Neural progenitor cell (in vitro differentiated cells): Measurements from ENCODE around the gene HIP1R. TPM values are rescaled to one million over a fixed set of nuclear protein-coding genes. Genes with fewer than 3 reads are reported as not detected.

Experiments used
- DNase-seq: peaks from one replicate; pipeline ENCODE4 v3.0.0-alpha.2; 2016; ENCODE audit warnings: low spot score
- H2AFZ ChIP-seq: fragments of 200-600 bp; sonication (generic); replicated peaks from 2 replicates; pipeline ENCODE4 v1.6.1; 2016; ENCODE audit warnings: antibody characterized with exemption
- H3F3A ChIP-seq: fragments of 200-600 bp; sonication (generic); 2 replicates; pipeline ENCODE4 v1.6.1; 2016; ENCODE audit warnings: antibody characterized with exemption, low read depth
- H3K27ac ChIP-seq: fragments of 200-600 bp; sonication (generic); 2 replicates; pipeline ENCODE4 v1.5.1; 2016; ENCODE audit warnings: mild to moderate bottlenecking
- H3K27me3 ChIP-seq: fragments of 200-600 bp; sonication (generic); 2 replicates; pipeline ENCODE4 v1.6.1; 2016; ENCODE audit warnings: mild to moderate bottlenecking, moderate library complexity
- H3K36me3 ChIP-seq: fragments of 200-600 bp; sonication (generic); 2 replicates; pipeline ENCODE4 v1.5.1; 2016
- H3K4me1 ChIP-seq: fragments of 200-600 bp; sonication (generic); 2 replicates; pipeline ENCODE4 v1.6.1; 2016; ENCODE audit warnings: mixed run types
- H3K4me2 ChIP-seq: fragments of 200-600 bp; sonication (generic); 2 replicates; pipeline ENCODE4 v1.6.1; 2016
- H3K4me3 ChIP-seq: fragments of 200-600 bp; sonication (generic); 2 replicates; pipeline ENCODE4 v1.5.1; 2016
- H3K79me2 ChIP-seq: fragments of 200-600 bp; sonication (generic); 2 replicates; pipeline ENCODE4 v1.6.1; 2016; ENCODE audit warnings: low read depth
- H3K9ac ChIP-seq: fragments of 200-600 bp; sonication (generic); 2 replicates; pipeline ENCODE4 v1.6.1; 2016
- H3K9me3 ChIP-seq: fragments of 200-600 bp; sonication (generic); 2 replicates; pipeline ENCODE4 v1.5.1; 2016; ENCODE audit warnings: low read depth
- H4K20me1 ChIP-seq: fragments of 200-600 bp; sonication (generic); 2 replicates; pipeline ENCODE4 v1.6.1; 2016; ENCODE audit warnings: low read depth
- H3K27ac Mint-ChIP-seq: 3 replicates; pipeline ENCODE4 v1.8.0; 2021; ENCODE audit warnings: mixed read lengths
- H3K27me3 Mint-ChIP-seq: 2 replicates; pipeline ENCODE4 v1.8.0; 2022; ENCODE audit warnings: low read depth, mild to moderate bottlenecking, inconsistent platforms, moderate library complexity, mixed read lengths; ENCODE audit not compliant: insufficient read depth
- H3K36me3 Mint-ChIP-seq: 3 replicates; pipeline ENCODE4 v1.8.0; 2021; ENCODE audit warnings: mixed read lengths
- H3K4me1 Mint-ChIP-seq: 3 replicates; pipeline ENCODE4 v1.8.0; 2021; ENCODE audit warnings: mixed read lengths
- H3K4me3 Mint-ChIP-seq: 3 replicates; pipeline ENCODE4 v1.8.0; 2021; ENCODE audit warnings: mild to moderate bottlenecking, moderate library complexity, mixed read lengths
- H3K9me3 Mint-ChIP-seq: 3 replicates; pipeline ENCODE4 v1.8.0; 2020; ENCODE audit warnings: mixed read lengths
- CTCF ChIP-seq: fragments of 200-600 bp; sonication (generic); IDR thresholded peaks from 2 replicates; pipeline ENCODE4 v1.5.1; 2017; ENCODE audit warnings: antibody characterized with exemption, mild to moderate bottlenecking
- EZH2 ChIP-seq: fragments of 200-600 bp; sonication (generic); IDR thresholded peaks from 2 replicates; pipeline ENCODE4 v1.6.1; 2017; ENCODE audit warnings: antibody characterized with exemption, mild to moderate bottlenecking, moderate library complexity
- EZH2phosphoT487 ChIP-seq: fragments of 200-600 bp; sonication (generic); IDR thresholded peaks from 2 replicates; pipeline ENCODE4 v1.6.1; 2017; ENCODE audit warnings: antibody characterized with exemption
- total RNA-seq: library from RNA; depleted of rRNA; stranded (reverse); fragments of >200 nt; gene quantifications from 2 replicates; pipeline ENCODE4 v1.2.3, GENCODE V29; 2015; ENCODE audit warnings: low replicate concordance

HIP1R gene
- total RNA-seq, 1 donor from 2014 or later: 19.3 TPM

GRCh38 chr12:122819209-122819785, 16.0 kb upstream of the HIP1R start:
- Histone ChIP-seq H3K27me3 (no peaks in the 10 kb centered on the region), H3K79me2 (no peaks in the 10 kb centered on the region), H4K20me1 (no peaks in the 10 kb centered on the region), H3K36me3 (no peaks in the 10 kb centered on the region), H3K4me1 (no peaks in the 10 kb centered on the region), H3K9ac (no peak overlapping the region), H3K4me2 (no peak overlapping the region), H3K4me3 (no peak overlapping the region), H3F3A (no peaks in the 10 kb centered on the region), H2AFZ (no peak overlapping the region), H3K27ac (no peak overlapping the region), H3K9me3 (no peaks in the 10 kb centered on the region)
- Mint-ChIP-seq H3K27ac (no peak overlapping the region), H3K4me3 (no peak overlapping the region), H3K27me3 (peaks cover 5% of the 10 kb centered on the region), H3K9me3 (no peaks in the 10 kb centered on the region), H3K36me3 (no peaks in the 10 kb centered on the region), H3K4me1 (peaks cover 10% of the 10 kb centered on the region)
- DNase-seq: no peak
- TF ChIP-seq EZH2: no peak
- TF ChIP-seq EZH2phosphoT487: no peak
- no peak for TF ChIP-seq CTCF

GRCh38 chr12:122820138-122820537, 15.1 kb upstream of the HIP1R start:
- no peak overlapping the region for H3K27ac Mint-ChIP-seq
- no peaks in the 10 kb centered on the region for H3K79me2 ChIP-seq
- no peak overlapping the region for H3K4me3 ChIP-seq
- TF ChIP-seq CTCF (no peak), EZH2phosphoT487 (no peak), EZH2 (no peak)
- H3K36me3 Mint-ChIP-seq: no peaks in the 10 kb centered on the region
- H4K20me1 ChIP-seq: no peaks in the 10 kb centered on the region
- H3K4me1 Mint-ChIP-seq: peaks cover 10% of the 10 kb centered on the region
- no peak overlapping the region for H3K4me3 Mint-ChIP-seq
- no peaks in the 10 kb centered on the region for H3K27me3 ChIP-seq
- H3K9ac ChIP-seq: no peak overlapping the region
- H3K9me3 Mint-ChIP-seq: no peaks in the 10 kb centered on the region
- no peaks in the 10 kb centered on the region for H3F3A ChIP-seq
- no peak for DNase-seq
- peaks cover 5% of the 10 kb centered on the region for H3K27me3 Mint-ChIP-seq
- no peak overlapping the region for H3K27ac ChIP-seq
- no peaks in the 10 kb centered on the region for H3K4me1 ChIP-seq
- no peaks in the 10 kb centered on the region for H3K9me3 ChIP-seq
- no peaks in the 10 kb centered on the region for H3K36me3 ChIP-seq
- no peak overlapping the region for H3K4me2 ChIP-seq
- H2AFZ ChIP-seq: no peak overlapping the region

- Mint-ChIP-seq H3K27me3 (peaks cover 5% of the 10 kb centered on the region), H3K4me3 (no peak overlapping the region), H3K9me3 (no peaks in the 10 kb centered on the region), H3K36me3 (no peaks in the 10 kb centered on the region), H3K27ac (peak overlapping the region; percentile 78), H3K4me1 (peaks cover 10% of the 10 kb centered on the region)
- Histone ChIP-seq H3K9me3 (no peaks in the 10 kb centered on the region), H3K4me2 (no peak overlapping the region), H3K4me3 (no peak overlapping the region), H2AFZ (no peak overlapping the region), H3K4me1 (no peaks in the 10 kb centered on the region), H3K27ac (no peak overlapping the region), H3K9ac (no peak overlapping the region), H3K36me3 (no peaks in the 10 kb centered on the region), H3K27me3 (peaks cover 4% of the 10 kb centered on the region), H3K79me2 (no peaks in the 10 kb centered on the region), H3F3A (no peaks in the 10 kb centered on the region), H4K20me1 (no peaks in the 10 kb centered on the region)
- no peak for DNase-seq
- TF ChIP-seq CTCF (no peak), EZH2 (no peak)
Measured at GRCh38 chr12:122820838-122821271, 14.4 kb upstream of the HIP1R start.
